Activated CD4-positive, alpha-beta memory T cell treated with anti-CD3 and anti-CD28 coated beads for 36 hours (primary cell): Measurements from ENCODE around the gene CSDE1. TPM values are rescaled to one million over a fixed set of nuclear protein-coding genes. Genes with fewer than 3 reads are reported as not detected.

Experiments used
- CTCF ChIA-PET: fragments of 350-600 bp; sonication (Branson Sonifier 250); formaldehyde crosslinking; loops from one replicate; lab custom pipeline; 2021; ENCODE audit warnings: antibody characterized with exemption, inconsistent platforms; lab: Charles Lee
- POLR2A ChIA-PET: fragments of 350-600 bp; sonication (Branson Sonifier 250); formaldehyde crosslinking; loops from one replicate; lab custom pipeline; 2021; ENCODE audit warnings: antibody characterized with exemption; lab: Charles Lee
- DNase-seq: peaks from one replicate; pipeline ENCODE4 v3.0.0-alpha.2; 2020
- H3K27ac Mint-ChIP-seq: one replicate; pipeline ENCODE4 v1.8.0; 2021; ENCODE audit warnings: mixed read lengths
- H3K27me3 Mint-ChIP-seq: one replicate; pipeline ENCODE4 v1.8.0; 2021; ENCODE audit warnings: mixed read lengths
- H3K36me3 Mint-ChIP-seq: one replicate; pipeline ENCODE4 v1.8.0; 2021; ENCODE audit warnings: mixed read lengths
- H3K4me1 Mint-ChIP-seq: one replicate; pipeline ENCODE4 v1.8.0; 2021; ENCODE audit warnings: low read depth, mixed read lengths
- H3K4me3 Mint-ChIP-seq: one replicate; pipeline ENCODE4 v1.8.0; 2021; ENCODE audit warnings: mild to moderate bottlenecking, mixed read lengths
- H3K9me3 Mint-ChIP-seq: one replicate; pipeline ENCODE4 v1.8.0; 2021; ENCODE audit warnings: mixed read lengths
- intact Hi-C: fragments of 100-400 bp; cut with micrococcal nuclease; formaldehyde crosslinking; loops from one replicate; pipeline ENCODE4 v1.15.1; 2023
- total RNA-seq, 2 experiments: library from RNA; stranded (reverse); gene quantifications; one replicate each; pipeline ENCODE4 v1.2.3, GENCODE V29; 2021

CSDE1 gene
- total RNA-seq, 2 experiments from 2014 or later: 452 to 464 TPM

GRCh38 chr1:114696810-114697209 lies 61.0 kb downstream of the CSDE1 start:
- intact Hi-C loops: no loop called here
- ChIA-PET POLR2A (no interaction called here), CTCF (no interaction called here)
- DNase-seq: no peak
- Mint-ChIP-seq H3K4me1 (no peaks in the 10 kb centered on the region), H3K27ac (no peak overlapping the region), H3K36me3 (no peaks in the 10 kb centered on the region), H3K9me3 (no peaks in the 10 kb centered on the region), H3K27me3 (peaks cover 2% of the 10 kb centered on the region), H3K4me3 (no peak overlapping the region)

- CTCF ChIA-PET: no interaction called here
- intact Hi-C loops: no loop called here
- Mint-ChIP-seq H3K4me1 (no peaks in the 10 kb centered on the region), H3K9me3 (no peaks in the 10 kb centered on the region), H3K4me3 (no peak within 1 kb of the TSS), H3K36me3 (no peaks in the 10 kb centered on the region), H3K27ac (no peak within 1 kb of the TSS), H3K27me3 (peaks cover 3% of the 10 kb centered on the region)
- DNase-seq: no peak
- POLR2A ChIA-PET: no interaction called here
Observed at GRCh38 chr1:114695430-114696058, 62.2 kb downstream of the CSDE1 start, which contains the start of gene AMPD1. Gene AMPD1, minus strand, starts transcription at chr1:114695546. Its CDS starts 75 bp downstream, at chr1:114695471.

- Mint-ChIP-seq H3K9me3 (no peaks in the 10 kb centered on the region), H3K27me3 (peaks cover 4% of the 10 kb centered on the region), H3K36me3 (no peaks in the 10 kb centered on the region), H3K4me3 (no peak overlapping the region), H3K27ac (no peak overlapping the region), H3K4me1 (no peaks in the 10 kb centered on the region)
- DNase-seq: no peak
- ChIA-PET CTCF (interaction anchor here (0.7 kb wide), 1 partner anchor 355 kb away, joined by 3 read pairs; no protein-coding TSS in a partner anchor), POLR2A (no interaction called here)
- intact Hi-C loops: no loop called here
Observed at GRCh38 chr1:114694540-114695310, 63.1 kb downstream of the CSDE1 start.

GRCh38 chr1:114692947-114693346 lies 64.8 kb downstream of the CSDE1 start:
- intact Hi-C loops: no loop called here
- CTCF ChIA-PET: interaction anchor here (1.1 kb wide), 1 partner anchor 346 kb away, joined by 6 read pairs; no protein-coding TSS in a partner anchor
- POLR2A ChIA-PET: no interaction called here
- peaks cover 15% of the 10 kb centered on the region for H3K27me3 Mint-ChIP-seq
- no peaks in the 10 kb centered on the region for H3K36me3 Mint-ChIP-seq
- H3K4me1 Mint-ChIP-seq: no peaks in the 10 kb centered on the region
- H3K9me3 Mint-ChIP-seq: no peaks in the 10 kb centered on the region
- H3K27ac Mint-ChIP-seq: no peak overlapping the region
- DNase-seq: no peak
- no peak overlapping the region for H3K4me3 Mint-ChIP-seq

GRCh38 chr1:114691061-114691460 lies 66.7 kb downstream of the CSDE1 start:
- CTCF ChIA-PET: no interaction called here
- no peak overlapping the region for H3K4me3 Mint-ChIP-seq
- DNase-seq: no peak

GRCh38 chr1:114690148-114690547 lies 67.6 kb downstream of the CSDE1 start:
- no peaks in the 10 kb centered on the region for H3K4me1 Mint-ChIP-seq
- DNase-seq: no peak
- no peak overlapping the region for H3K27ac Mint-ChIP-seq
- H3K36me3 Mint-ChIP-seq: no peaks in the 10 kb centered on the region
- H3K9me3 Mint-ChIP-seq: no peaks in the 10 kb centered on the region
- intact Hi-C loops: no loop called here
- POLR2A ChIA-PET: no interaction called here
- H3K27me3 Mint-ChIP-seq: peaks cover 25% of the 10 kb centered on the region
- CTCF ChIA-PET: no interaction called here
- no peak overlapping the region for H3K4me3 Mint-ChIP-seq

More at GRCh38 chr1:114691061-114691460, 66.7 kb downstream of the CSDE1 start:
- Mint-ChIP-seq H3K36me3 (no peaks in the 10 kb centered on the region), H3K4me1 (no peaks in the 10 kb centered on the region), H3K27me3 (peaks cover 27% of the 10 kb centered on the region), H3K27ac (no peak overlapping the region), H3K9me3 (no peaks in the 10 kb centered on the region)
- POLR2A ChIA-PET: no interaction called here
- intact Hi-C loops: no loop called here

GRCh38 chr1:114688526-114688925 lies 69.3 kb downstream of the CSDE1 start:
- Mint-ChIP-seq H3K36me3 (no peaks in the 10 kb centered on the region), H3K4me1 (no peaks in the 10 kb centered on the region), H3K9me3 (no peaks in the 10 kb centered on the region), H3K4me3 (no peak overlapping the region), H3K27ac (no peak overlapping the region), H3K27me3 (peaks cover 29% of the 10 kb centered on the region)
- no peak for DNase-seq
- CTCF ChIA-PET: no interaction called here
- intact Hi-C loops: no loop called here
- POLR2A ChIA-PET: no interaction called here

- no peak overlapping the region for H3K27ac Mint-ChIP-seq
- intact Hi-C loops: no loop called here
- CTCF ChIA-PET: no interaction called here
- no peaks in the 10 kb centered on the region for H3K4me1 Mint-ChIP-seq
- no peaks in the 10 kb centered on the region for H3K9me3 Mint-ChIP-seq
- no peak overlapping the region for H3K4me3 Mint-ChIP-seq
- H3K27me3 Mint-ChIP-seq: peaks cover 32% of the 10 kb centered on the region
- DNase-seq: no peak
- H3K36me3 Mint-ChIP-seq: no peaks in the 10 kb centered on the region
- POLR2A ChIA-PET: no interaction called here
Observed at GRCh38 chr1:114685851-114686250, 71.9 kb downstream of the CSDE1 start.

- intact Hi-C loops: no loop called here
- CTCF ChIA-PET: no interaction called here
- Mint-ChIP-seq H3K9me3 (no peaks in the 10 kb centered on the region), H3K27ac (no peak overlapping the region), H3K4me1 (no peaks in the 10 kb centered on the region), H3K27me3 (peaks cover 18% of the 10 kb centered on the region), H3K36me3 (no peaks in the 10 kb centered on the region), H3K4me3 (no peak overlapping the region)
- POLR2A ChIA-PET: no interaction called here
- no peak for DNase-seq
Observed at GRCh38 chr1:114677691-114678090, 80.1 kb downstream of the CSDE1 start.

- CTCF ChIA-PET: interaction anchor here (0.7 kb wide), 1 partner anchor 304 kb away, joined by 3 read pairs; no protein-coding TSS in a partner anchor
Observed at GRCh38 chr1:114676115-114676514, 81.7 kb downstream of the CSDE1 start.

GRCh38 chr1:114671939-114672275 lies 85.9 kb downstream of the CSDE1 start:
- intact Hi-C loops: loop anchor here (1.0 to 5.0 kb wide), 2 partner anchors 326 to 390 kb away; no protein-coding TSS in a partner anchor
- CTCF ChIA-PET: interaction anchor here (0.9 to 1.4 kb wide), 4 partner anchors 24 to 693 kb away, joined by 3 to 4 read pairs (median 3); no protein-coding TSS in a partner anchor
- no peaks in the 10 kb centered on the region for H3K36me3 Mint-ChIP-seq
- H3K4me3 Mint-ChIP-seq: no peak overlapping the region
- POLR2A ChIA-PET: interaction anchor here (0.6 kb wide), 1 partner anchor 107 kb away, joined by 3 read pairs; no protein-coding TSS in a partner anchor
- no peaks in the 10 kb centered on the region for H3K9me3 Mint-ChIP-seq
- DNase-seq: no peak
- H3K27me3 Mint-ChIP-seq: peaks cover 4% of the 10 kb centered on the region
- H3K27ac Mint-ChIP-seq: no peak overlapping the region
- H3K4me1 Mint-ChIP-seq: peaks cover 7% of the 10 kb centered on the region

More at GRCh38 chr1:114676115-114676514, 81.7 kb downstream of the CSDE1 start:
- Mint-ChIP-seq H3K27me3 (peaks cover 18% of the 10 kb centered on the region), H3K9me3 (no peaks in the 10 kb centered on the region), H3K4me3 (no peak overlapping the region), H3K4me1 (no peaks in the 10 kb centered on the region), H3K36me3 (no peaks in the 10 kb centered on the region), H3K27ac (no peak overlapping the region)
- POLR2A ChIA-PET: no interaction called here
- intact Hi-C loops: no loop called here
- DNase-seq: no peak
